ENCODE data around the gene IFIT3. TPM values are rescaled to one million over a fixed set of nuclear protein-coding genes. Genes with fewer than 3 reads are reported as not detected.

IFIT3 gene
- total and polyA plus RNA-seq, 2 donors: 31.5 to 33.4 TPM

DNA sequence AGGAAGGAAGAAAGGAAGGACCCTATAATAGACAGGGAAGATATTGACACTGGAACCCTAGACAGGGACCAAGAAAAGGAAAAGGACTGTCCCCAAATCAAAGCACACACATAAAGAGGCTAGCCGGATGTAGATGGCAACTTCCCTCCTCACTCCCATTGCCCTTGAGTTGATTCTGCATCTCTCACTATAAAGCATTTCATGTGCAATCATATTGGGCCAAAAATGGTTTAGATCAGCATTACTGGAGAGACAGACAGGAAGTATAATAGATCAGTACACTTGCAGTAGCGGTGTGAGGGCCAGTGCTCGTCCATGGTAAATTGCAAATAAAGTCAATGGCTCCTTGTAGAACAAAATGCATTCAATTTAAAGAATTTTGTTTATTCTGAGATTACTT lies 8.4 kb downstream of the IFIT3 start:
- no peak overlapping the region for H3K27ac ChIP-seq (ENCODE audit: low read depth in 1 of 2, low read length in 1 of 2)
- WGBS: 96% methylated on average over 3 of the region's 3 CpGs
- DNase-seq (ENCODE audit: low read depth in 6 of 9, low spot score in 9 of 9): no peak
- H3K9me3 ChIP-seq (ENCODE audit: control insufficient read depth in 2 of 2, insufficient read depth in 1 of 2, low read length in 1 of 2): no peaks in the 10 kb centered on the region
- peaks cover 0 to 13% of the 10 kb centered on the region in 2 donors for H3K36me3 ChIP-seq (ENCODE audit: control insufficient read depth in 2 of 2, insufficient read depth in 2 of 2, low read length in 1 of 2)
- H3K27me3 ChIP-seq (ENCODE audit: control insufficient read depth in 2 of 2, insufficient read depth in 1 of 2, low read length in 1 of 2): peaks cover 4 to 8% of the 10 kb centered on the region in 2 donors
- no peak overlapping the region for H3K4me3 ChIP-seq (ENCODE audit: low read length in 2 of 2)
- peaks cover 11 to 32% of the 10 kb centered on the region in 2 donors for H3K4me1 ChIP-seq (ENCODE audit: control insufficient read depth in 2 of 2, insufficient read depth in 2 of 2, low read length in 2 of 2)

DNA sequence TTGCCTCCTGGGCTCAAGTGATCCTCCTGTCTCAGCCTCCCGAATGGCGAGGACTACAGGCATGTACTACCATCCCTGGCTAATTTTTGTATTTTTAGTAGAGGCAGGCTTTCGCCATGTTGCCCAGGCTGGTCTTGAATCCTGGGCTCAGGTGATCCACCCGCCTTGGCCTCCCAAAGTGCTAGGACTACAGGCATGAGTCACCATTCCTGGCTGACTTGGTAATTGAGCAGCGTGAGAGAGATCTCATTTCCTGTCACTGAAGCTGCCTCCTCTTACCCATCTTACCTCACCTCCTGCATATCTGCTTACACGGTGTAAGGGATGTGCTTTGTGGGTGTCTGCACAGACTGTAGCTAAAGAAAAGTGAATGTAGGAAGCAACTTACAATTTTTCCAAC lies 9.7 kb downstream of the IFIT3 start:
- Histone ChIP-seq H3K36me3 (ENCODE audit: control insufficient read depth in 2 of 2, insufficient read depth in 2 of 2, low read length in 1 of 2) (peaks cover 0 to 13% of the 10 kb centered on the region in 2 donors), H3K27me3 (ENCODE audit: control insufficient read depth in 2 of 2, insufficient read depth in 1 of 2, low read length in 1 of 2) (peaks cover 4 to 8% of the 10 kb centered on the region in 2 donors), H3K4me1 (ENCODE audit: control insufficient read depth in 2 of 2, insufficient read depth in 2 of 2, low read length in 2 of 2) (peaks cover 11 to 23% of the 10 kb centered on the region in 2 donors), H3K4me3 (ENCODE audit: low read length in 2 of 2) (no peak overlapping the region), H3K9me3 (ENCODE audit: control insufficient read depth in 2 of 2, insufficient read depth in 1 of 2, low read length in 1 of 2) (no peaks in the 10 kb centered on the region), H3K27ac (ENCODE audit: low read depth in 1 of 2, low read length in 1 of 2) (no peak overlapping the region)
- WGBS: 89% methylated on average over 6 of the region's 6 CpGs
- peak in 2 of 9 donors; percentile 17 to 31 for DNase-seq (ENCODE audit: low read depth in 6 of 9, low spot score in 9 of 9)

DNA sequence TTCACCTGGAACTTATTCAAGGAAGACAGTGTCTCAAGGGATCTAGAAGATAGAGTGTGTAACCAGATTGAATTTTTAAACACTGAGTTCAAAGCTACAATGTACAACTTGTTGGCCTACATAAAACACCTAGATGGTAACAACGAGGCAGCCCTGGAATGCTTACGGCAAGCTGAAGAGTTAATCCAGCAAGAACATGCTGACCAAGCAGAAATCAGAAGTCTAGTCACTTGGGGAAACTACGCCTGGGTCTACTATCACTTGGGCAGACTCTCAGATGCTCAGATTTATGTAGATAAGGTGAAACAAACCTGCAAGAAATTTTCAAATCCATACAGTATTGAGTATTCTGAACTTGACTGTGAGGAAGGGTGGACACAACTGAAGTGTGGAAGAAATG lies 10.9 kb downstream of the IFIT3 start:
- Histone ChIP-seq H3K36me3 (ENCODE audit: control insufficient read depth in 2 of 2, insufficient read depth in 2 of 2, low read length in 1 of 2) (peaks cover 0 to 13% of the 10 kb centered on the region in 2 donors), H3K4me3 (ENCODE audit: low read length in 2 of 2) (no peak overlapping the region), H3K27me3 (ENCODE audit: control insufficient read depth in 2 of 2, insufficient read depth in 1 of 2, low read length in 1 of 2) (peaks cover 4 to 8% of the 10 kb centered on the region in 2 donors), H3K9me3 (ENCODE audit: control insufficient read depth in 2 of 2, insufficient read depth in 1 of 2, low read length in 1 of 2) (no peaks in the 10 kb centered on the region), H3K4me1 (ENCODE audit: control insufficient read depth in 2 of 2, insufficient read depth in 2 of 2, low read length in 2 of 2) (peaks cover under 1 to 11% of the 10 kb centered on the region in 2 donors), H3K27ac (ENCODE audit: low read depth in 1 of 2, low read length in 1 of 2) (no peak overlapping the region)
- WGBS: 98% methylated on average over 3 of the region's 3 CpGs
- DNase-seq (ENCODE audit: low read depth in 6 of 9, low spot score in 9 of 9): no peak

DNA sequence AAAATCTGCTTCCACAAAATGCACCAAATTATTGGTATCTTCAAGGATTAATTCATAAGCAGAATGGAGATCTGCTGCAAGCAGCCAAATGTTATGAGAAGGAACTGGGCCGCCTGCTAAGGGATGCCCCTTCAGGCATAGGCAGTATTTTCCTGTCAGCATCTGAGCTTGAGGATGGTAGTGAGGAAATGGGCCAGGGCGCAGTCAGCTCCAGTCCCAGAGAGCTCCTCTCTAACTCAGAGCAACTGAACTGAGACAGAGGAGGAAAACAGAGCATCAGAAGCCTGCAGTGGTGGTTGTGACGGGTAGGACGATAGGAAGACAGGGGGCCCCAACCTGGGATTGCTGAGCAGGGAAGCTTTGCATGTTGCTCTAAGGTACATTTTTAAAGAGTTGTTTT lies 12.1 kb downstream of the IFIT3 start:
- H3K27me3 ChIP-seq (ENCODE audit: control insufficient read depth in 2 of 2, insufficient read depth in 1 of 2, low read length in 1 of 2): peaks cover 4 to 8% of the 10 kb centered on the region in 2 donors
- no peak for DNase-seq (ENCODE audit: low read depth in 6 of 9, low spot score in 9 of 9)
- 94% methylated on average over 4 of the region's 4 CpGs for WGBS
- H3K36me3 ChIP-seq (ENCODE audit: control insufficient read depth in 2 of 2, insufficient read depth in 2 of 2, low read length in 1 of 2): peaks cover 0 to 13% of the 10 kb centered on the region in 2 donors
- H3K4me1 ChIP-seq (ENCODE audit: control insufficient read depth in 2 of 2, insufficient read depth in 2 of 2, low read length in 2 of 2): no peaks in the 10 kb centered on the region
- H3K27ac ChIP-seq (ENCODE audit: low read depth in 1 of 2, low read length in 1 of 2): no peak overlapping the region
- no peak overlapping the region for H3K4me3 ChIP-seq (ENCODE audit: low read length in 2 of 2)
- no peaks in the 10 kb centered on the region for H3K9me3 ChIP-seq (ENCODE audit: control insufficient read depth in 2 of 2, insufficient read depth in 1 of 2, low read length in 1 of 2)

DNA sequence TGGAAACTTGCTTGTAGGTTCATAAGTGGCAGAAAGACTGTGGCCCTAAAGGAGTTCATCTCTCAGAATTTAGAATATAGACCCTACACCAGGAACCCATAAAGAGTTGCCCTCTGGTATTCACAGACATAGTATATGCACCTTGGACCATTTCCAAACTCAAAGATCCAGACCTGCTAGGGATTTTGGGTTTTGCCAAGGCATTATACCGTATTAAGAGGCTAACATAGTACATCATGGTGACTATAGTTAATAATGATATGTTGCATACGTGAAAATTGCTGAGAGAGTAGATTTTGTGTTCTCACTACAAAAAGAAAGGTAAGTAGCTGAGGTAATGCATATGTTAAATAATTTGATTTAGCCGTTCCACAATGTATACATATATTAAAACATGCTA lies 13.9 kb downstream of the IFIT3 start:
- DNase-seq (ENCODE audit: low read depth in 6 of 9, low spot score in 9 of 9): no peak
- WGBS: 96% methylated on average over 3 of the region's 3 CpGs

DNA sequence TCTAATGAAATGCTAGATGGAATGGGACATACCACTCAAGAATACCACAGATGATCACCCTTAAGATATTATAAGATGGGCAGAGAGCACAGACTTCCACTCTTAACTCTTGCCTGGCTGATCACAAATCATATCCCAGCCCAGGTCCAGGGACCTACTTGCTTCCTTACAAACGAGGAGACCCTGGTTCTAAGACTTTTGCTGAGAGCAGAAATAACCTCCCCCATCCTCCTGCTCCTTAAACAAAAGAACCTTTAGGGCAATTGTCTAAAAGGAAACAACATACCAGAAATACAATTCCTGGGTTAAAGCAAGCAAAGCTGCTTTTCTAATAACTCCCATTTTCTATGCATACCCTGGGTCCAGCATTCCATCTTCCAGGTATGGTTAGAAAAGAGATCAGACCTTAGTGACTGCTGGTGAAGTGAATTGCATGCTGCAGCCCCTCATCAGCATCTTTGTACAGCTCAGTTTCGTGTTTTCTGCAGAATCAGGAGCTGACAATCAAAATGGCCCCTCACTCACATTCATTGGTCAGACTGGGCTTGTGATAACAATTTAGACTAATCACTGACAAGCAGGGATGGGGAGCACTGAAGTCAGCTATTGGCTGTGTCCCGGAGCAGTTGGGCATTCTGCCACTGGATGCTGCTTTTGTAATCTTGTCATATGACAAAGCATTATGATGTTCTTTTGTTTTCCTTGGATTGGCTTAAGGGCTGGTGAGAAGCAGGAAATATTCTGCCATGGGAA lies 14.6 kb downstream of the IFIT3 start:
- H3K9me3 ChIP-seq (ENCODE audit: control insufficient read depth in 2 of 2, insufficient read depth in 1 of 2, low read length in 1 of 2): no peaks in the 10 kb centered on the region
- no peaks in the 10 kb centered on the region for H3K27me3 ChIP-seq (ENCODE audit: control insufficient read depth in 2 of 2, insufficient read depth in 1 of 2, low read length in 1 of 2)
- H3K4me3 ChIP-seq (ENCODE audit: low read length in 2 of 2): no peak overlapping the region
- DNase-seq (ENCODE audit: low read depth in 6 of 9, low spot score in 9 of 9): no peak
- H3K27ac ChIP-seq (ENCODE audit: low read depth in 1 of 2, low read length in 1 of 2): no peak overlapping the region
- no peaks in the 10 kb centered on the region for H3K4me1 ChIP-seq (ENCODE audit: control insufficient read depth in 2 of 2, insufficient read depth in 2 of 2, low read length in 2 of 2)
- H3K36me3 ChIP-seq (ENCODE audit: control insufficient read depth in 2 of 2, insufficient read depth in 2 of 2, low read length in 1 of 2): peaks cover 0 to 13% of the 10 kb centered on the region in 2 donors
- 91% methylated on average over 3 of the region's 3 CpGs for WGBS

More for the DNA sequence above, 13.9 kb downstream of the IFIT3 start:
- no peaks in the 10 kb centered on the region for H3K9me3 ChIP-seq (ENCODE audit: control insufficient read depth in 2 of 2, insufficient read depth in 1 of 2, low read length in 1 of 2)
- no peak overlapping the region for H3K4me3 ChIP-seq (ENCODE audit: low read length in 2 of 2)
- H3K36me3 ChIP-seq (ENCODE audit: control insufficient read depth in 2 of 2, insufficient read depth in 2 of 2, low read length in 1 of 2): peaks cover 0 to 13% of the 10 kb centered on the region in 2 donors
- H3K27ac ChIP-seq (ENCODE audit: low read depth in 1 of 2, low read length in 1 of 2): no peak overlapping the region
- H3K4me1 ChIP-seq (ENCODE audit: control insufficient read depth in 2 of 2, insufficient read depth in 2 of 2, low read length in 2 of 2): no peaks in the 10 kb centered on the region
- H3K27me3 ChIP-seq (ENCODE audit: control insufficient read depth in 2 of 2, insufficient read depth in 1 of 2, low read length in 1 of 2): no peaks in the 10 kb centered on the region

DNA sequence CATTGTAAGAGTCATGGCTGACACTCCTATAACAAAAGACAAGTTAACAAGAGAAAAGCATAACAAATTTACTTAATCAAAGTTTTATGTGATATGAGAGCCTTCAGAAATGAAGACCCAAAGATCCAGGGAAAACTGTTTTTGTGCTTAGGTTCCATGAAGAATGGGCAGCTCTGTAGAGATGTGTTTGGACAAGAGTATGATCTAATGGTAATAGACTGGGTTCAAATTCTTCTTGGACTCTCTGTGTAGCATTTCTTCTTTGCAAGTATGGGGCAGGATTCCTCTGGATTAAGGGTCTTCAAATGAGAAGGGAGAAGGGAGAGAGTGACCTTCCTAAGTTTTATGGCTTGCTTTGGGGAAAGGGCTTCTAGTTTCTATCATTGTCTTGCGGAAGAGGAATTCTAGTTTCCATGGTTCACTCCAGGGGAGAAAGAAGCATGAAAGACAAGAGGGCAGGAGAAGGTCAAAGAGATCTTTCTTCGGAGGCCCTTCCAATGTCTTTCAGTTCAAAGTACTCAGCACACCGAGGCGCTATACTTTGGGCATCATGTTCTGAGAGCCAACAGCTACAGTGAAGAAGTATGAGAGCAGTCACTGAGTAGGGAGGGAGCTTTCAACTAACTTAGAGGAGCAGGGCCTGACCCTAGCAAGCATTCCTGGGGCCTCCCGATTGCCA lies 15.4 kb downstream of the IFIT3 start:
- H3K27me3 ChIP-seq (ENCODE audit: control insufficient read depth in 2 of 2, insufficient read depth in 1 of 2, low read length in 1 of 2): no peaks in the 10 kb centered on the region
- no peaks in the 10 kb centered on the region for H3K9me3 ChIP-seq (ENCODE audit: control insufficient read depth in 2 of 2, insufficient read depth in 1 of 2, low read length in 1 of 2)
- H3K36me3 ChIP-seq (ENCODE audit: control insufficient read depth in 2 of 2, insufficient read depth in 2 of 2, low read length in 1 of 2): peaks cover 0 to 13% of the 10 kb centered on the region in 2 donors
- H3K4me1 ChIP-seq (ENCODE audit: control insufficient read depth in 2 of 2, insufficient read depth in 2 of 2, low read length in 2 of 2): peaks cover 0 to 5% of the 10 kb centered on the region in 2 donors
- WGBS: 97% methylated on average over 5 of the region's 5 CpGs
- no peak overlapping the region for H3K4me3 ChIP-seq (ENCODE audit: low read length in 2 of 2)
- no peak for DNase-seq (ENCODE audit: low read depth in 6 of 9, low spot score in 9 of 9)
- H3K27ac ChIP-seq (ENCODE audit: low read depth in 1 of 2, low read length in 1 of 2): no peak overlapping the region

DNA sequence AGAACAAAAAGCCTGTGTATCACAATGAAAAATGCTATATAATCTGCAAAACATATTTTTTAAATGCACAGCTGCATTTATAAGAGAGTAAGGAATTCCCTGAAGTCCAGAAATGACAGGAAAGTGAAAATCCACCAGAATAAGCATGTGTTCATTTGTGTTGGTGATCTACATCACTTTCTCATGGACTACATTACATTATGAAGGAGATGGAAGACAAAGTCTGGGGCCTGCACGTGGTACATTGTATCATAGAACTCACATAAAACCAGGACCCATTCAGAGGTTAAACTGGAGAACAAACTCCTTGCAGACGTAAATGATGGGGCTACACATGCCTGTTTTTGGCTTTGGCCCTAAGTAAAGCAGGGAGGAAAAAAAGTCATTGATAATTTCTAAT lies 16.4 kb downstream of the IFIT3 start:
- no peak for DNase-seq (ENCODE audit: low read depth in 6 of 9, low spot score in 9 of 9)
- H3K9me3 ChIP-seq (ENCODE audit: control insufficient read depth in 2 of 2, insufficient read depth in 1 of 2, low read length in 1 of 2): no peaks in the 10 kb centered on the region
- no peaks in the 10 kb centered on the region for H3K27me3 ChIP-seq (ENCODE audit: control insufficient read depth in 2 of 2, insufficient read depth in 1 of 2, low read length in 1 of 2)
- H3K4me1 ChIP-seq (ENCODE audit: control insufficient read depth in 2 of 2, insufficient read depth in 2 of 2, low read length in 2 of 2): peaks cover 0 to 5% of the 10 kb centered on the region in 2 donors
- WGBS: 94% methylated on average over 2 of the region's 2 CpGs
- H3K4me3 ChIP-seq (ENCODE audit: low read length in 2 of 2): no peak overlapping the region
- H3K27ac ChIP-seq (ENCODE audit: low read depth in 1 of 2, low read length in 1 of 2): no peak overlapping the region
- peaks cover 0 to 4% of the 10 kb centered on the region in 2 donors for H3K36me3 ChIP-seq (ENCODE audit: control insufficient read depth in 2 of 2, insufficient read depth in 2 of 2, low read length in 1 of 2)

DNA sequence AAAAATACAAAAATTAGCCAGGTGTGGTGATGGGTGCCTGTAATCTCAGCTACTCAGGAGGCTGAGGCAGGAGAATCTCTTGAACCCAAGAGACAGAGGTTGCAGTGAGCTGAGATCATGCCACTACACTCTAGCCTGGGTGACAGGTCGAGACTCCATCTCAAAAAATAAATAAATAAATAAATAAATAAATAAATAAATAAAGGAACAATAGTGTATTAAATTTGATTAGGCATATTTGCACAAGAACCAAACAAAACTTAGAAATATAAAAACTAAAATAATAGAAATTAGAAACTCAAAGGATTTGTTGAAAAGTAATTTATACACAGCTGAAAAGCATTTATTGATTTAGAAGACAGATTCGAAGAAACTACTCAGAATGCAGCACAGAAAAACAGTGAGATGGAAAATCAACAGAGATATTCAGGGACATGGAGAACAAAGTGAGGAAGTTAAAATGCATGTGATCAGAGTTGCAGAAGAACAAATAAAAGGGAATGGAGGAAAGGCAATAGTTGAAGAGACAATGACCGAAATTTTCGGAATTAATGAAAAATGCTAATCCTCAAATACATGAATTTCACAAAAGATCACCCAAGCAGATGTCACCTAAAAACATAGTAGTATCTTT lies 17.7 kb downstream of the IFIT3 start:
- Histone ChIP-seq H3K27ac (ENCODE audit: low read depth in 1 of 2, low read length in 1 of 2) (no peak overlapping the region), H3K4me3 (ENCODE audit: low read length in 2 of 2) (no peak overlapping the region), H3K27me3 (ENCODE audit: control insufficient read depth in 2 of 2, insufficient read depth in 1 of 2, low read length in 1 of 2) (no peaks in the 10 kb centered on the region), H3K36me3 (ENCODE audit: control insufficient read depth in 2 of 2, insufficient read depth in 2 of 2, low read length in 1 of 2) (no peaks in the 10 kb centered on the region), H3K4me1 (ENCODE audit: control insufficient read depth in 2 of 2, insufficient read depth in 2 of 2, low read length in 2 of 2) (peaks cover 0 to 5% of the 10 kb centered on the region in 2 donors), H3K9me3 (ENCODE audit: control insufficient read depth in 2 of 2, insufficient read depth in 1 of 2, low read length in 1 of 2) (no peaks in the 10 kb centered on the region)
- 96% methylated on average over 4 of the region's 4 CpGs for WGBS
- DNase-seq (ENCODE audit: low read depth in 6 of 9, low spot score in 9 of 9): no peak

All from thymus (tissue), 11 donors.